KMS-11 (cell line): ENCODE results near the gene WASL.

ENCODE experiments used
- H2AFZ ChIP-seq: fragments of 200-600 bp; sonication (generic); 2 replicates; pipeline ENCODE4 v1.6.1; 2016; ENCODE audit warnings: antibody characterized with exemption, mixed run types, low read depth
- H3K27ac ChIP-seq: fragments of 200-600 bp; sonication (generic); 2 replicates; pipeline ENCODE4 v1.6.1; 2016; ENCODE audit warnings: mild to moderate bottlenecking, mixed run types
- H3K27me3 ChIP-seq: fragments of 200-600 bp; sonication (generic); 2 replicates; pipeline ENCODE4 v1.6.1; 2017; ENCODE audit warnings: mild to moderate bottlenecking, low read depth, mixed run types, moderate library complexity; ENCODE audit not compliant: insufficient read depth
- H3K36me3 ChIP-seq: fragments of 200-600 bp; sonication (generic); 2 replicates; pipeline ENCODE4 v1.6.1; 2017; ENCODE audit warnings: mild to moderate bottlenecking, mixed run types; ENCODE audit not compliant: insufficient read depth
- H3K4me1 ChIP-seq: fragments of 200-600 bp; sonication (generic); 2 replicates; pipeline ENCODE4 v1.6.1; 2016; ENCODE audit warnings: mild to moderate bottlenecking, low read depth, mixed run types; ENCODE audit not compliant: poor library complexity, severe bottlenecking
- H3K4me2 ChIP-seq: fragments of 200-600 bp; sonication (generic); 2 replicates; pipeline ENCODE4 v1.7.0; 2016; ENCODE audit warnings: mild to moderate bottlenecking, mixed run types
- H3K4me3 ChIP-seq: fragments of 200-600 bp; sonication (generic); IDR thresholded peaks from 2 replicates; pipeline ENCODE4 v1.6.1; 2017; ENCODE audit warnings: low read depth, low read length, mixed read lengths; ENCODE audit not compliant: insufficient read depth
- H3K79me2 ChIP-seq: fragments of 200-600 bp; sonication (generic); 2 replicates; pipeline ENCODE4 v1.6.1; 2016; ENCODE audit warnings: low read depth, mixed run types; ENCODE audit not compliant: insufficient read depth
- H3K9ac ChIP-seq: fragments of 200-600 bp; sonication (generic); 2 replicates; pipeline ENCODE4 v1.6.1; 2016; ENCODE audit warnings: mild to moderate bottlenecking, mixed run types
- H4K20me1 ChIP-seq: fragments of 200-600 bp; sonication (generic); 2 replicates; pipeline ENCODE4 v1.6.1; 2016; ENCODE audit warnings: mild to moderate bottlenecking, mixed run types; ENCODE audit not compliant: insufficient read depth
- TF ChIP-seq, protein P1 (sequence below): fragments of 200-600 bp; sonication (generic); conservative IDR thresholded peaks from 2 replicates; pipeline ENCODE4 v1.6.1; 2017; ENCODE audit warnings: low read depth, mild to moderate bottlenecking, antibody characterized with exemption, low read length, moderate library complexity, mixed read lengths

WASL gene

DNA sequence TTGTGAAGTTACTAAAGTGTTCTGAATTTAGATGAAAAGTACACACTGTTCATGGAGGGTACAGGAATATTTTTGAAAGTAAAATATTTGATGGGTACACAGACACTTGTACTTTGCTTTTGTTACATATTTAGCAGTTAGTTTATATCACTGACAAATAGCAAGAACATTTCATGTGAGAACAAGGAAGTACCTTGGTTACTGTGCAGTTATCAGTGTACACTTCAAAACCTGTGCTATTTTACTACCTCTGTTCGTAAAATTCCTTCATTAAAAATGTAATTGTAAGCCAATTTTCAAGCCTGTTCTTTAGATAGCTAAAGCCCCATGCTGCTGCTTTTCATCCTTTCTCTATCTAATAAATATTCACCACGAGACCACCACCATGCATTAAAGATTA, 39.8 kb upstream of the WASL start:
- Histone ChIP-seq H3K36me3 (no peaks in the 10 kb centered on the region), H2AFZ (no peak overlapping the region), H3K79me2 (no peaks in the 10 kb centered on the region), H3K9ac (no peak overlapping the region), H3K4me1 (peaks cover 4% of the 10 kb centered on the region), H3K27me3 (no peaks in the 10 kb centered on the region), H4K20me1 (no peaks in the 10 kb centered on the region), H3K4me3 (no peak overlapping the region), H3K27ac (no peak overlapping the region), H3K4me2 (no peak overlapping the region)
- TF ChIP-seq, protein P1, sequence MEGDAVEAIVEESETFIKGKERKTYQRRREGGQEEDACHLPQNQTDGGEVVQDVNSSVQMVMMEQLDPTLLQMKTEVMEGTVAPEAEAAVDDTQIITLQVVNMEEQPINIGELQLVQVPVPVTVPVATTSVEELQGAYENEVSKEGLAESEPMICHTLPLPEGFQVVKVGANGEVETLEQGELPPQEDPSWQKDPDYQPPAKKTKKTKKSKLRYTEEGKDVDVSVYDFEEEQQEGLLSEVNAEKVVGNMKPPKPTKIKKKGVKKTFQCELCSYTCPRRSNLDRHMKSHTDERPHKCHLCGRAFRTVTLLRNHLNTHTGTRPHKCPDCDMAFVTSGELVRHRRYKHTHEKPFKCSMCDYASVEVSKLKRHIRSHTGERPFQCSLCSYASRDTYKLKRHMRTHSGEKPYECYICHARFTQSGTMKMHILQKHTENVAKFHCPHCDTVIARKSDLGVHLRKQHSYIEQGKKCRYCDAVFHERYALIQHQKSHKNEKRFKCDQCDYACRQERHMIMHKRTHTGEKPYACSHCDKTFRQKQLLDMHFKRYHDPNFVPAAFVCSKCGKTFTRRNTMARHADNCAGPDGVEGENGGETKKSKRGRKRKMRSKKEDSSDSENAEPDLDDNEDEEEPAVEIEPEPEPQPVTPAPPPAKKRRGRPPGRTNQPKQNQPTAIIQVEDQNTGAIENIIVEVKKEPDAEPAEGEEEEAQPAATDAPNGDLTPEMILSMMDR, result no peak

DNA sequence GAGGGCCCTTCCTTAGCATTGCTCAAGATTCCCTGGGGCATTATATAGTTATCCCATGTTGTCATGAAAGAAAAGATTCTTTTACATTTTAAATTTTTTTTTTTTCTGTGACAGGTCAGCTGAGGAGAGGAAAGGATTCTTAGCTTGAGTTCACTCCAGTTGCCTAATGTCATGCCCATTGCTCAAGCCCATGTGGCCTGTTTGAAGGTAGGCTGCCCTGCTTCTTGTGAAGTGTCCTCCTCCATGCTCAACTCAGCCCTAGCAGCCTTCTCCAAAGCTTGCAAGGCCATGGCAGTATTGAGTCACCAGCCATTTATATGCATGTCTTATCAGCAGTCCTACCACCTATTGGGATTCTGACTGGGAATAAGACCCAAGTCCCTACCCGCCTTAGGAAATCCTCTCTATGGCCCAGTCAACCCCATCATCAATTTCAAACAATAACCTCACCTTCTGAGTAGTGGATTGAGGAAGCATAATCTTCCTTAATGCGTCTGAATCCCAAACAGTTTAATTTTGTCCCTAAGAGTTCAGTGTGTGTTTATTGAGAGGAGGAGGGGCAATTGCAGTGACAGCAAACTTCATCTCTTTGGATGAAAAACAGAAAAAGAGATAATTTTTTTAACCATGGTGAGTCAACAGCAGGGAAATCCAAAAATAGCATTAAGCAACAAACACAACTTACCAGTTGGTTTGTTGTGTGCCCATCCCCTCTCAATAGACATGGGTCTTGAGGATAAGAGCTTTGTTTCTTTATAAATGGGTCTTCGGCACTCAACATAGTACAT, 38.6 kb upstream of the WASL start:
- Histone ChIP-seq H3K4me3 (no peak overlapping the region), H3K27ac (no peak overlapping the region), H3K36me3 (no peaks in the 10 kb centered on the region), H3K79me2 (no peaks in the 10 kb centered on the region), H3K4me1 (peaks cover 4% of the 10 kb centered on the region), H3K9ac (no peak overlapping the region), H3K4me2 (no peak overlapping the region), H4K20me1 (no peaks in the 10 kb centered on the region), H2AFZ (no peak overlapping the region), H3K27me3 (no peaks in the 10 kb centered on the region)
- TF ChIP-seq, protein P1, result no peak

DNA sequence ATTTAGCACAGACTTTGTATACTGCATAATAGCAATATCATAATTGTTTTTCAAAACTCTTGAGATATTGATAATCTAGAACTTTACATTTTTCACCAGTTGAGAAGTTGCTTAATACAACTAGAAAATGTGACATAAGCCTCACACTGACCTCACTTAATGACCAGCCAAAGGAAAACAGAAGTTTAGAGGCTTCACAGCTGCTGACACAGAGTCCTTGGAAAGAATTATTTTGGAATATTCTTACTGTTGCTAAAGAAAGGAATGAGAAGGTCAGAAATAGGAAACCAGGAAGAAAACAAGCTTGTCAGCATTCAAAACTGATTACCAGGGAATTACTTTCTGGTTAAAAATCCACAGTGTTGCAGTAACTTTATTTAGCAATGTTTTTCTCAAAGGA, 35.5 kb upstream of the WASL start:
- Histone ChIP-seq H3K36me3 (no peaks in the 10 kb centered on the region), H3K27ac (no peak overlapping the region), H3K4me3 (no peak overlapping the region), H3K9ac (no peak overlapping the region), H3K27me3 (no peaks in the 10 kb centered on the region), H3K4me2 (no peak overlapping the region), H4K20me1 (no peaks in the 10 kb centered on the region), H2AFZ (no peak overlapping the region), H3K79me2 (no peaks in the 10 kb centered on the region), H3K4me1 (no peaks in the 10 kb centered on the region)
- TF ChIP-seq, protein P1, result no peak

DNA sequence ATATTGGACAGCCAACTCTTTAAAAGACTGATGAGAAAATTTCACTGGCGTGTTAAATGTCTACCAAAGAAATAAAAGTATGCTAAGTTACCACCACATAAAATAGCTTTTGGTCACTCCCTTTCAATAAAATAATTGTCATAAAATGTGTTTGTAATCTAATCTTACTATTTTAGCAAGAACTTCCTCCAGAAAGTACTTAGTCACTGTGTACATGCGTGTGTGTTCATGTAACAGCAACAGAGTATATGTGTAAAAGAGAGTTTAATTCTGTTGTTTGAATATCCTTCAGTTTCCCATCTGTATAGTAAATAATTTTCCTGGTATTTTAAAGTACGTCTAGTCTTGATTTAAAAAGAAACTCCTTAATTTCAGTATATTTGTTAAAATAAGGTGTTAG, 35.0 kb upstream of the WASL start:
- TF ChIP-seq, protein P1, result no peak
- Histone ChIP-seq H3K27me3 (no peaks in the 10 kb centered on the region), H3K36me3 (no peaks in the 10 kb centered on the region), H3K4me1 (no peaks in the 10 kb centered on the region), H2AFZ (no peak overlapping the region), H3K4me3 (no peak overlapping the region), H3K27ac (no peak overlapping the region), H3K79me2 (no peaks in the 10 kb centered on the region), H3K4me2 (no peak overlapping the region), H4K20me1 (no peaks in the 10 kb centered on the region), H3K9ac (no peak overlapping the region)
